GM21381 (cell line): Measurements from ENCODE around the gene TMEM101.
"Not testable (repeated sequence)": the region's sequence is repeated elsewhere in the genome, so short reads cannot be mapped to it uniquely, and the experiment has no call there.

Experiments
- ATAC-seq: cut with Tn5 transposase; IDR thresholded peaks from one replicate; pipeline ENCODE4 v1.9.1; 2021; ENCODE audit warnings: mild to moderate bottlenecking, moderate library complexity; ENCODE audit not compliant: unreplicated experiment

Gene TMEM101

GRCh38 chr17:44014437-44015172, at the start of gene TMEM101:
Gene TMEM101 (minus strand): TSS chr17:44014963. CDS start chr17:44014952, 11 bp downstream.
- ATAC-seq: peak; percentile 90

GRCh38 chr17:44063704-44064639, 49.2 kb upstream of the TMEM101 start:
- no peak for ATAC-seq

- ATAC-seq: no peak
These were observed 48.1 kb upstream of the TMEM101 start for GRCh38 chr17:44062871-44063270.

- ATAC-seq: no peak
These were observed 46.7 kb upstream of the TMEM101 start for GRCh38 chr17:44061446-44061845.

GRCh38 chr17:44059101-44059892, 44.5 kb upstream of the TMEM101 start:
- ATAC-seq: no peak

DNA sequence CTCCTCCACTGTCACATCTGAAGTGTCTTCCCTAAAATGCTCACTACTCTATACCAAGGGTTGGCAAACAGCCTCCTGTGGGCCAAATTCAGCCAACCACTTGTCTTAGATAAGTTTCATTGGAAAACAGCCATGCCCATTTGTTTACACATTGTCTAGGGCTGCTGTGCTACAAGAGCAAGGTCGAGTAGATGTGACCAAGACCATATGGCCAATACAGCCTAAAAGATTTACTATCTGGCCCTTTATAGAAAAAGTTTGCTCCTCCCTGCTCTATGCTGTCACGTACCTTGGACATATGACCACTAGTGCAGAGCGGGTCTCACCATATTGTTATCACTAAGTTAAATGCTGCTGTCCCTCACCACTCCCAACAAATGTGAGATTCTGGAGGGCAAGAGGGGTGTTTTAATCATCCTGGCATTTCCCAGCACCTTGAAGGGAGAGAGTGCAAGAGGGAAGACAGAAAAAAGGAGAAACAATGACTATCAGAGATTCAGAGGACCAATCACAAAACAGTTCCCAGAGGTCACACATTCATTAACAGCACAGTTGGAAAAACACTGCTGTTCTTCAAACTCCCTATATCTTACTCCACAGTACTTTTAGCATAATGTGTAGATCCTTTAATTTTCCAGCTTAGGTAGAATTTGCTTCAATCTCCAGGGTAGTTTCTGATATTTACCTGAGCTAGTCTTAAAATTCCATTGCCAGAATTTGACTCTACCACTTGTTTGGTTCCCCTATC, 38.5 kb upstream of the TMEM101 start:
- ATAC-seq: no peak

DNA sequence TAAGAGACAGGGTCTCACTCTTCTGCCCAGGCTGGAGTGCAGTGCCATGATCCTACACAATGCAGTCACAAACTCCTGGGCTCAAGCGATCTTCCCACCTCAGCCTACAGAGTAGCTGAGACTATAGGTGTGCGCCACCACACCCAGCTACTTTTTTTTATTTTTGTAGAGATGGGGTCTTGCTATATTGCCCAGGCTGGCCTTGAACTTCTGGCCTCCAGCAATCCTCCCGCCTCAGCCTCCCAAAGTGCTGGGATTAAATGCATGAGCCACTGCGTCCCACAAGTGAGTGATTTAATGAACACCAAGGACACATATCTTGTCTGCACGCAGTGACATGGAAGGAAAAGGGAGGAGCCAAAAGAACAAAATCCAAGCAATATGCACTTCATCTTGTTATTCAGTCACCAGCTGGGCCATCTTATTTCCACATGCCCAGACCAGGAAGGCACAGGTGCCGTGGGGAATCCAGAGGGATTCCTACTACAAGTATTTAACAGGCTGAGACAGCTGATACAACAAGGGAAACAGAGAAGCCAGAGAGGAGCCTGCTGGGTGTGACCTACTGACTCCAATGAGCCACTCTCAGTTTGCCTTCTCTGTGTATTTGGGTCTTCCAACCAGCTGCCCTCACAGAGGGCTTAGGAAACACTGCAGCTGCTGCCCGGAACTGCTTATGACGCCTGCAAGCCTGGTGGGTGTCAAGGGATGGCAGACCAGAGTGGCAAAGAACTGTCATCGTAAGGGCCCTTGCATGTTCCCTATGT, 34.7 kb upstream of the TMEM101 start:
- ATAC-seq: no peak

DNA sequence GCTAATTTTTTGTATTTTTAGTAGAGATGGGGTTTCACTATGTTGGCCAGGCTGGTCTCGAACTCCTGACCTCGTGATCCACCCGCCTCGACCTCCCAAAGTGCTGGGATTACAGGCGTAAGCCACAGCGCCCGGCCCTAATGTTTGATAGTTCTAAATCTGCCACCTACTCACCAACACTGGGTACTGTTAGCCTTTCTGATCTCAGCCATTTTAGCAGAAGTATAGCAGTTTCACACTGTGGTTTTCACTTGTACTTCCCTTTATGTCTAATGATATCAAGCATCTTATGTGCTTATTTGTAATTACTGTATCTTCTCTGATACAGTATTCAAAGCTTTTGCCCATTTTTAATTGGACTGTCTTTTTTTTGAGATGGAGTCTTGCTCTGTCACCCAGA, 32.1 kb upstream of the TMEM101 start:
- ATAC-seq: not testable (repeated sequence)

GRCh38 chr17:44045486-44045885, 30.7 kb upstream of the TMEM101 start:
- no peak for ATAC-seq

DNA sequence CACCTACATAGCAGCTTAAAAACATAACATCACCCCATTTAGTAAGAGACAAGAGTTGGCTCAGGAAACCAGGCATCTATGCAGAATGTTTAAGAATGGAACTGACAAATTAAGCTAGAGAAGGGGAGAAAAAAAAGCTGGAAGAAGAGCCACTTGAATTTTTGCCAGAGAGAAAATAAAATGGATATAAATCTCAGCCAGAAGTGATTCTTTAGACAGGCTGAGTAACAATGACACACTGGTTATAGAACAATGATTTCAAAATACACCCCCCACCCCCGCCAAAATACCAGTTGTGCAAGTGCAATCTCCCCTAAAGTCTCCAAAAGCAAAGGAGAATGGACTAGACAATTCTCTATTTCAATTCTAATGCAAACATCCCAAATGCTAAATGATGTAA, 29.3 kb upstream of the TMEM101 start:
- ATAC-seq: no peak

- no peak for ATAC-seq
These were observed 28.5 kb upstream of the TMEM101 start for GRCh38 chr17:44043272-44043696.

DNA sequence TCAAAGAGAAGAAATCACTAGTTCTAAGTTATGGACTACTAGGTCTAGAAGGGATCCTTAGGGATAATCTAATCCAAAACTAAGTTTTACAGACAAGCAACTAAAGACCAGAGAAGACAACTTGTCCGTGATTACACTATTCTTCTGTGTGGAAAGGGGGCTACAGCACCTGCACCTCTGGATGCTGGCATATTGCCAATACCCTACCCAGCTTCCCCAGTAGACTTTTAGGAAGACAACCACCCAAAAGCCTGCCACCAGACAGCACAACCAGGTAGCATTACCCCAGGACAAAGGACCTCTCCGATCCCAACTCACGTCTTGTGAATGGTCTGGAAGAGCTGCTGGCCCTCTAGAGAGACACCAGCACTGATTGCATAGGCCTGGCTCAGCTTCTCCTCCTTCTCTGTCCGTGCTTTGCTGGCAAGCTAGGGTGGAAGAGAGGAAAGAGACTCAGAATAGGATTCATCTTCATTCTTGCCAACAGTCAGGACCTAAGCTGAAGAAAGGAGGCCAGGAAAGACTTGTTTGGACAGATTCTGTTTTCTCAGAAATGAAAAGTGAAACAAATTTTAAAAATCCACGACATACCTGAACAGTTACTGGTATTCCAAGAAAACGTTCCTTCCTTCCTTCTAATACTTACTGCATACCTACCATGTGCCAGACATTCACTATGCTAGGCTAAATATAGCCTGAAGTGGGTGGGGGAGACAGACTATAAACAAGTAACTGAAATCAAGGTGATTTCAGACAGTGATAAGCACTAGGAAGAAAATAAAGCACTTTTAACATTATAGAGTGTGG, 25.3 kb upstream of the TMEM101 start:
- ATAC-seq: no peak

GRCh38 chr17:44038604-44039011, 23.8 kb upstream of the TMEM101 start:
- ATAC-seq: no peak

DNA sequence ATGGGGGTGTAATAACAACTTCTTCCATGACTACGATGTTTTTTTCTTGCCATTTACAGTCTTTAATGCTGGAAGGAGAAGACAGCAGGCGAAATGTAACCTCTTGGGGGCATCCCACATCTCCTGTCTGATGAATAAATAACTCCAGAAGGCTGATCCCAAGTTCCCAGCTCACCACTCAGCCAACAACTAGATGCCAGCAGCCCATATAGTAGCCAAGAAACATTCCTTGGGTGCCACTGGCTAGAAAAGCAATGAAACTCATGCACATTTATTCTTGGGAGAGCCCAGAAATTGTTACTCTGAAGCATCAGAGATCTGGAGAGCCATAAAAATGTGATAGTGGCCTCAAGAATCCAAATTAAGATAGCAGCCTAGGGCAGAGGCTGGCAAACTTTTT, 22.7 kb upstream of the TMEM101 start:
- ATAC-seq: no peak

GRCh38 chr17:44034688-44035087, 19.9 kb upstream of the TMEM101 start:
- ATAC-seq: not testable (repeated sequence)

- no peak for ATAC-seq
These were observed 19.2 kb upstream of the TMEM101 start for GRCh38 chr17:44033861-44034408.

DNA sequence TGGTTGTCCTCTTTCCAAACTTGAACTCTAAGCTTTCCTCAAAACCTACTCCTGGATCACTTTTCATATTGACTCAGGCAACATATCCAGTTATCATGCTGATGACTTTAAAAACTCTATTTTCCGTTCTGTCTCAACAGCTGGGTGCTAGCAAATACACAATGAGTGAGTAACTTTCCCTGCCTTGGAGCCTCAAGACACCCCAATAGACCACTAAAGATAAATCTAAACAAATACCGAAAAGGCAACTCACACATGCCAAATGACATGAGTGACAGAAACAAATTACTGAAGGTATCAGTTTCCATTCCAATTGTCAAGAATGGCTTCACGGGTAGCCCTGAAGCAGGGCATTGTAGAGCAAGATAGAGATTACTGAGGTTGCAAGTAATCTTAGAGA, 15.7 kb upstream of the TMEM101 start:
- ATAC-seq: no peak

DNA sequence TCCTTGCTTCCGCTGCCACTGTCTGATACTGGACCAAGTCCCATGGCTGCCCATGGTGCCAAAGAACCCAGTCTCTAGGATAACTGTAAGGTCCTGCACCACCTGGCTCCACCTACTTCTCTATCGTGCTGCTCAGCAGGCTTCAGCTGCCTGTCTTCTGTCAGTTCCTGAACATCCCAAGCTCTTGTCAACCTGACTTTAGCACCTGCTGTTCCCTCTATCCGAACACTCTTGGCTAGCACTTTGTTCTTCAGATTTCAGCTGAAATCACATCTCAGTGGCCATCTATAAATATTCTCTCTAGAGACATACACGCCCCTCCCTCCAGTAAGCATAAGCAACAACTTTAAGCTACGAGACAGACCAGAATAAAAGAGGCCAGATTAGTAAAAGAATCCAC, 15.0 kb upstream of the TMEM101 start:
- ATAC-seq: no peak

GRCh38 chr17:44024853-44025252, 10.1 kb upstream of the TMEM101 start:
- no peak for ATAC-seq
